HepG2 (cell line): ENCODE results near the gene INTS1. TPM values are rescaled to one million over a fixed set of nuclear protein-coding genes. Genes with fewer than 3 reads are reported as not detected.

Experiments used
- CENPT ChIP-seq: sonication (generic); formaldehyde crosslinking; IDR thresholded peaks from 2 replicates; pipeline ENCODE4 v1.8.0; 2022; ENCODE audit warnings: low read depth, mild to moderate bottlenecking, moderate library complexity, missing genetic modification reagents
- GTF3A ChIP-seq: sonication (generic); formaldehyde crosslinking; conservative IDR thresholded peaks from 2 replicates; pipeline ENCODE4 v1.4.0; 2020; ENCODE audit warnings: mild to moderate bottlenecking, missing genetic modification reagents
- HINFP ChIP-seq: sonication (generic); formaldehyde crosslinking; IDR thresholded peaks from 2 replicates; pipeline ENCODE4 v1.4.0; 2020; ENCODE audit warnings: low read depth, mild to moderate bottlenecking, missing genetic modification reagents
- MLX ChIP-seq: IDR thresholded peaks from 2 replicates; pipeline ENCODE4 v1.6.1; 2016
- MTF2 ChIP-seq: sonication (generic); formaldehyde crosslinking; IDR thresholded peaks from 2 replicates; pipeline ENCODE4 v1.5.0; 2020; ENCODE audit warnings: missing genetic modification reagents, borderline replicate concordance
- NCOR1 ChIP-seq: fragments of 200-600 bp; sonication (generic); IDR thresholded peaks from 2 replicates; pipeline ENCODE4 v1.7.0; 2017; ENCODE audit warnings: antibody characterized with exemption, low read length, borderline replicate concordance
- PAWR ChIP-seq: sonication (generic); formaldehyde crosslinking; IDR thresholded peaks from 2 replicates; pipeline ENCODE4 v1.4.0; 2020; ENCODE audit warnings: missing genetic modification reagents, mild to moderate bottlenecking, borderline replicate concordance
- RCOR2 ChIP-seq: IDR thresholded peaks from 2 replicates; pipeline ENCODE4 v1.6.1; 2016; ENCODE audit warnings: missing biosample characterization, missing genetic modification reagents
- SNRNP70 ChIP-seq: fragments of 200-400 bp; formaldehyde crosslinking; IDR thresholded peaks from 2 replicates; pipeline ENCODE4 v1.6.1; 2017; ENCODE audit warnings: mild to moderate bottlenecking, low read depth, low read length, moderate library complexity
- SP1 ChIP-seq, 2 experiments: fragments of 450-650 bp in 1 of 2; sonication (generic) in 1 of 2; formaldehyde crosslinking in 1 of 2; IDR thresholded peaks; 2 replicates each; pipeline versions ENCODE4 v1.4.0 to v1.6.1; 2016 to 2020; ENCODE audit warnings: missing genetic modification reagents in 1 of 2
- TFAP4 ChIP-seq: sonication (generic); IDR thresholded peaks from 2 replicates; pipeline ENCODE4 v1.6.1; 2016; ENCODE audit warnings: low read depth, borderline replicate concordance
- THAP9 ChIP-seq: sonication (generic); formaldehyde crosslinking; IDR thresholded peaks from 2 replicates; pipeline ENCODE4; 2020; ENCODE audit warnings: missing genetic modification reagents, mild to moderate bottlenecking, borderline replicate concordance
- TIGD3 ChIP-seq: sonication (generic); formaldehyde crosslinking; IDR thresholded peaks from 2 replicates; pipeline ENCODE4 v1.5.1; 2020; ENCODE audit warnings: mild to moderate bottlenecking, missing genetic modification reagents, borderline replicate concordance
- ZMYM3 ChIP-seq: sonication (generic); formaldehyde crosslinking; IDR thresholded peaks from 2 replicates; pipeline ENCODE4 v1.5.1; 2020; ENCODE audit warnings: mild to moderate bottlenecking, missing genetic modification reagents
- ZNF335 ChIP-seq: sonication (generic); formaldehyde crosslinking; IDR thresholded peaks from 2 replicates; pipeline ENCODE4 v1.4.0; 2020; ENCODE audit warnings: missing genetic modification reagents
- ZNF343 ChIP-seq: sonication (generic); formaldehyde crosslinking; IDR thresholded peaks from 2 replicates; pipeline ENCODE4 v1.4.0; 2020; ENCODE audit warnings: mild to moderate bottlenecking, missing genetic modification reagents
- ZNF460 ChIP-seq: sonication (generic); formaldehyde crosslinking; IDR thresholded peaks from 2 replicates; pipeline ENCODE4 v1.5.1; 2020; ENCODE audit warnings: missing genetic modification reagents, mild to moderate bottlenecking, borderline replicate concordance
- ZNF484 ChIP-seq: sonication (generic); formaldehyde crosslinking; IDR thresholded peaks from 2 replicates; pipeline ENCODE4 v1.5.1; 2020; ENCODE audit warnings: mild to moderate bottlenecking, low read depth, missing genetic modification reagents, borderline replicate concordance
- ZNF720 ChIP-seq: sonication (generic); formaldehyde crosslinking; IDR thresholded peaks from 2 replicates; pipeline ENCODE4 v1.4.0; 2020; ENCODE audit warnings: missing genetic modification reagents
- ZNF83 ChIP-seq: sonication (generic); formaldehyde crosslinking; IDR thresholded peaks from 2 replicates; pipeline ENCODE4 v1.4.0; 2020; ENCODE audit warnings: missing genetic modification reagents, mild to moderate bottlenecking, borderline replicate concordance
- polyA plus RNA-seq, 8 experiments: library from polyadenylated mRNA; depleted of rRNA in 3 of 8; stranded (reverse) in 7 of 8; unstranded in 1 of 8; fragments of >200 nt; fragmentation: Illumina TruSeq in 4 of 8; extraction: Trizol in 4 of 8; gene quantifications; 2 replicates each; pipeline versions ENCODE4 v1.2.1 to v1.2.3, GENCODE V29; 2011 to 2016; ENCODE audit warnings: low read depth in 4 of 8, missing spikeins in 1 of 8, mixed read lengths in 1 of 8; ENCODE audit not compliant: insufficient read depth in 1 of 8
- total RNA-seq, 5 experiments: library from RNA; depleted of rRNA; stranded (reverse); fragments of >200 nt; fragmentation: Illumina TruSeq; extraction: Trizol; gene quantifications; 2 replicates each; pipeline ENCODE4 v1.2.3, GENCODE V29; 2016; ENCODE audit warnings: low read depth in 1 of 5

The INTS1 gene
- total and polyA plus RNA-seq, 2 of the 13 experiments (the other 11 are each of a cell fraction or from before 2014, with no cell fraction given): 13.7 to 29.0 TPM

GRCh38 chr7:1473864-1474512, 30.2 kb downstream of the INTS1 start (continued):
- TF ChIP-seq THAP9 (CRISPR knock-in tag) (no peak), MLX (CRISPR knock-in tag) (0 out of 2 replicates have a peak, but pooled peaks have one; percentile 44), MTF2 (no peak), ZNF460 (CRISPR knock-in tag) (no peak), GTF3A (CRISPR knock-in tag) (no peak), PAWR (CRISPR knock-in tag) (no peak), RCOR2 (CRISPR knock-in tag) (no peak), HINFP (CRISPR knock-in tag) (no peak), ZNF335 (CRISPR knock-in tag) (no peak), ZMYM3 (no peak), ZNF83 (CRISPR knock-in tag) (no peak), ZNF720 (CRISPR knock-in tag) (no peak), SNRNP70 (no peak), TIGD3 (CRISPR knock-in tag) (no peak), ZNF343 (CRISPR knock-in tag) (no peak), TFAP4 (peak; percentile 46; the same call in 1 of the 2 replicates), CENPT (CRISPR knock-in tag) (0 out of 2 replicates have a peak, but pooled peaks have one; percentile 75), ZNF484 (no peak), SP1 (IDR thresholded peaks at IDR 0.05) (no peak), SP1 (CRISPR knock-in tag; IDR thresholded peaks at IDR 0.05) (no peak), NCOR1 (no peak)
